Renal cortical epithelial cell (primary cell): ENCODE results near the gene PRDM16. TPM values are rescaled to one million over a fixed set of nuclear protein-coding genes. Genes with fewer than 3 reads are reported as not detected.

Experiments used
- DNase-seq: peaks from one replicate; pipeline ENCODE4 v3.0.0-alpha.2; 2011; ENCODE audit warnings: low read depth
- total RNA-seq: library from RNA; depleted of rRNA; stranded (reverse); fragments of >200 nt; gene quantifications from 2 replicates; pipeline ENCODE4 v1.2.3, GENCODE V29; 2014

Gene PRDM16
- total RNA-seq, 1 donor from 2014 or later, result 0.94 TPM

DNA sequence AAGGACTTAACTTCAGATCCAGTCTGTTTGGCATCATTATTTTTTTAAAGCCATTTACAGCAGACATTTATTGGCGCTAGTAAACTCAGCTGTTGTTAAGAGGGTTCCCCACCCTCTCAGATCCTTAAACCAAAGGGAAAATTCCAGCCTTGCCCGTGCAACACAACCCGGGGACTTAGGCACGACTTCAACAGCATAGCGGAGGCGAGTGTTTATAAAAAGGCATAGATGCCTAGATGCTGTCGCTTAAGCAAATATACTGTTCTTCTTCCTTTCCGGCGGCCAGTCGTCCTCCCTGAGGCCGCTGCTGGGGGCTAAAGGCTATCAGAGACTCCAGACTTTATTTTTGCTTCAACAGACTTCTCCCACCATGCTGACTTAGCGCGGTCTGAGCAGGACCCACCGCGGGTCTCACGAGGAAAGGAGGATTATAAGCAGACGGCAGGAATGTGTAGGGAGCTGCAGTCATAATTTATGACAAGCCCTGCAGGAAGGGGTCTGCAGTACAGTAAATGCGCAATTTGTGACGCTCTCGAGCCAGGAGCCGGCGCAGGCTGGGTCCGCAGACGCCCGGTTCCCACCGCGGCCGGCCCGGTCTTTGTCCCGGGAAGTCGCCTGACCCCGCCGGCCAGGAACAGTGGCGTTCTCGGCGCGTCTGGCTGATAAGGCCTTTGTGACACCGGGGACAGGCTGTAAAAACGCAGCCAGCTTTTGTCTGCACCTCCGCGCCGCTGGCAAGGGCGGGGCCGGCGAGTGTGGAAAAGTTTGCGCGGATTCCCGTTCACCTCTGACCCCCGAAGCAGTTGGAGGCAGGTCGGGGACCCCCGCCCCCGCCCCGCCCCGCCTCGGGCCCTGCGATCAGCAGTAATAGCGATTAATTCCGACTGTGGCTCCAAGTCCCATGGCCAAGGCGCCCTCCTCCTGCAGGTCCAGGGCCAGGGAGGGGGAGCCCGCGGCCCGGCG lies 324.3 kb downstream of the PRDM16 start:
- DNase-seq, result no peak

DNA sequence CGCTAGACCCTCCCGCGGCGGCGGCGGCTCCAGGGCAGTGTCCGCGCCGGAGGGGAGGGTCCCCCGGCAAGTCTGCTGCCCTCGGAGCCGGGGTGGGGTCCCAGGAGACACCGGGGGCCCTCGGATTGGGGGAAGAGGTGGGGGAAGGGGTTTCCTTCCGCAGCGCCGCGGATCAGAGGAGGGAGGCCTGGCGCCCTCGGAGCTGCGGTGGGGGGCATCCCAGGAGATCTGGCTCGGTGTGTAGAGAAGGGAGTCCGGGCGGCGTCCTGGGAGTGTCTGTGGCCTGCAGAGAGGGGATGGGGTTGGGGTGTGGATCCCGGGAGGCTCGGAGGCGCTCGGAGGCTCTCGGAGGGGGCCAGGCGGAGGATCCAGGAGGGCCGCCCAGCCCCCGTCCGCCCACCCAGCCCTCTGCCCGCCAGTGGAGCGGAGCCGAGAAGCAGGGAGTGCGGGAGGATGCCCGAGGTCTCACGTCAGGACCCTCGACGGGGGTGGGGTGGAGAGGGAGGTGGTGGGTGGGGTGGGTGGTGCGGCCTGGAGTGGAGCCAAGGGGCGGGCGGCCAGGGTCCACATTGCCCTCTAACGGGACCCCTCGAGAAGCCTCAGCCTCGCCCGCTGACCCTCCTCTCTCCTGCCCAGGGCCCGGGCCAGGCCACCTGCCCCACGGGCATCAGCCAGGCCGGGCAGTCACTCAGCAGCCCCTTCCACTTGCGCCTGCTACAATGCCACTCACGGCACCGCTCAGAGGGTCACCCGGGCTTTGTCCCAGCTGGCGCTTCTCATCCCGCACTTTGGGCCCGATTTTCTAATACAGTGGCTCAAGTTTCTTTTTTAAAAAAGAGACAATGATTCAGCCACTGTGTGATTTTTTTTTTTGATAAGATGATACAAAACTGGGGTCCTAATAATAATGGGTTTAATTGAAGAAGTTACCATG lies 325.3 kb downstream of the PRDM16 start:
- DNase-seq, result no peak

GRCh38 chr1:3396411-3396810 lies 327.4 kb downstream of the PRDM16 start:
- DNase-seq, result no peak

DNA sequence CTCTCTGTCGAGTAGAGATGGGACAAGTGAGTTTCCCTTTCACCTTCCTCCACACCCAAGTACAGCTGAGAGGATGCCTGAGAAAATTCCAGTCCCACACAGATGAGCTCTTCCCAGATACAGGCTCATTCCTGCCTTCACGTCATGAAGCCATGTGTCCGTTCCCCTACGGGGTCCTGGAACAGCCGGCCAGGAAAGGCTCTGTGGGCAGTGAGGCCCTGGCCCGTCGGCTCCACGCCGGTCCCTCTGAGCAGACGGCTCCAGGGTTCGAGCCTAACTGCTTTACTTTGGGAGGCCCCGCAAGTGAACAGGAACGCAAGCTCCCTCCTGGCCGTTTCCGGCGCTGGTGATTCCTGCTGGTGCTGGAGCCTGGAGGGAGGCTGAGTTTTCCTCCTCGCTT lies 328.3 kb downstream of the PRDM16 start:
- DNase-seq, result no peak

GRCh38 chr1:3398396-3399140 lies 329.6 kb downstream of the PRDM16 start:
- no peak for DNase-seq

DNA sequence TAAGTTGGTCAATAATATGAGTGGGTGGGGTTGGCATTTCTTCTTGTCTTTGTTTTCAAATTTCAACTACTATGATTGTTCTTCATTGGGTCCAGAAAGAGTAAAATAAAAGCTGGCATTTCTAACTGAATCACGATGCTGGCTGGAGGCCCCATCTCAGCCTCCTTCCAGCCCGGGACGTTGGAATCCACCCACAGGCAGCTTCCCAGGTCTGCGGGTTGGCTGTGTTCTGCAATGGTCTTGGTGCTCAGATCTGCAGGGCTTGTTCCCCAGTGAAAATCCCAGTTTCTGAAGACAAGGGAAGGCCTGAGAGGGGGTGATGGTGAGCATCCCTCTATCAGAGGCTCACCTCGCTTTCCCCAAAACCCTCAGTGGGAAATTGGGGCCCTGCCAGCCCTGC lies 330.7 kb downstream of the PRDM16 start:
- no peak for DNase-seq

DNA sequence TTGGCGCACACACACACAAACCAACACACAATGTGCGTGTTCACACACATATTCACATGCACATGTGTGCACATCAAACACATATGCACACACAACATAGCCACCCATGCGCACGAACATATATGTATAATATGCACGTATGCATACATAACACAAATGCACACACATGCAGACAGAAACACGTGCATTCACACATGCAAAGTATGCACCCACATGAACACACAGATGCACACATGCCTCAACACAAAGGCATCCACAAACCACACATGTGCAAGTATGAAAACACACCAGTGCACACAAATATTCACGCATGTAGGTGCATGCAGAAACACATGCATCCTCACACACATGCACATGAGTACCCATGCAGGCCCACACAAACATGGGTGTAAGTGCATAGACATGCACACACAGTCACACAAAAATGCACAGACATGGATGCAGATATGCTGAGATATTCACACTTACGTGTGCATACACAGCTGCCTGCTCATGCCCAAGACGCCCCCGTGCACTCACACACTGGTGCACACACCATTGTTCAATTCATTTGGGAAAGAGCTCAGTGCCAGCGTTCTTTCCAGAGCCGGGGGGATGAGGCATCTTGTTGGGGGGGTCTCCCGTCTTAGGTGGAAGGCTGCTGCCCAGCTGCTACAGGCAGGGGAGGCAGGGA lies 332.7 kb downstream of the PRDM16 start:
- no peak for DNase-seq

GRCh38 chr1:3402258-3403010 lies 333.4 kb downstream of the PRDM16 start:
- DNase-seq, result no peak

DNA sequence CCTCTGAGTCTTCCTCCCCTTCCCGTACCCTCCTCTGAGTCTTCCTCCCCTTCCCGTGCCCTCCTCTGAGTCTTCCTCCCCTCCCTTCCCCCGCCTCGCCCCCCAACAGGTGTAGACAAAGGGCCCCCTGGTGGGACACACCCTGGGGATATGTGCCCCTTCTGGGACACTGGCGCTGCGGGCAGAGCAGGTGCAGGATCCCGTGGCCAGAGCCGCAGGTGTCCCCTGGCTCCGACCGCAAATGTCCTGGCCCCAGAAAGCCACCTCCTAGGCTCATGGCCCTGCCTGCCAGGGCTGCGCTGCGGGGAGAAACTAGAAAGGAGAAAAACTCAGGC lies 334.0 kb downstream of the PRDM16 start:
- no peak for DNase-seq

DNA sequence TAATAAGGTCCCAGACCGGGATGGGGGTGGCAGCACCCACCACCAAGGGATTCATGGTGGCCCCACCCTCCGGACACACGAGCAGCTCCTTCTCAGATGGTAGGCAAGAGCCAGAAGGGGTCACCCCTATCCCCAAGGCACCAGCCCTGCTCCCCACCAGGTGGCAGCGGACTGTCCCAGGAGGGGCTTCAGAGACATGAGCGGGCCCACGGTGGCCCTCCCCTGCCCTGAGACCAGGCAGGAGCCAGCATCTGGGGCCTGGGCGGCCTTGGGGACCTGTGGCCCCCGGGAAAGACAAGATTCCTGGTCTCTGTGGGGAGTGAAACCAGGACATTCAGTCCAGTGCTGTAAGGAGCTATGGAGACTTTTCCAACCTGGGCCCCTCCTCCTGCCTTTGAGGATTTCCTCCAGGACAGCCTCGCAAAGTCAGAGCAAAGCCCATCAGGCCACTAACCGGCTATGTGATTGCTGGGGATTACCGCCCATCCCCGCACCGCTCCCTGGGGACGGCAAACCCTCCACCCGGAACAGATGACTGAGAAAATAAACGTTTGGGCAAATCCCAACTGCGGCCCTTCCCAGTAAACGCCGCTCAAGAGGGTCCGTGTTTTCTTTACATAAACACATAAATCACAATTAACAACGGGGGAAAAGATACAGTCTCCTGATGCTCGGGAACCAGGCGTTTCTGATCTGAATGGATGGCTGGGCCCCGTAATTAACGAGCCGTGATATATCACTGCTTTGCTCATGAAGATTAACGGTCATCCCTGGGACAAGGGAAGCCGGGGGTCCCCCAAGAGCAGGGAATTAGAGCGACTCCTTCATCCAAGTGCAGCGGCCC lies 334.6 kb downstream of the PRDM16 start:
- DNase-seq, result no peak

DNA sequence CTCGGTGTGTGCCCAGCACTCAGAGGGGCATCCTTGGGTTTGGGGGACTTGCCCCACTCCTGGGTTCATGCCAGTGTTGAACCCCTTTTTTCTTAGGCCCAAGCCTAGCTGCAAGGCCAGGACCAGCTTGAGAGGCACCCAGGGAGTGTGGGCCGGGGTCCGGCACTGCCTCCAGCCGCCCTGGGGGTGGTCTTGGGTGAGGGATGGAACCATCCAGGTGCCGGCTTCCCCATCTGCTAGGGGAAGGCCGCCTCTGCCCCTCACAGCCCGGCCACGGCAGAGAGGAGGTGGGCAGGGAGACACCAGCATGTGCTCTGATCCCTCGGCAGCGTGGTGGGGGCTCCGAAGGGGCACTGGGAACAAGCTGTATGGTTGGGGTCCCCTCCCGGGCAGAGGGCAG lies 335.3 kb downstream of the PRDM16 start:
- no peak for DNase-seq

DNA sequence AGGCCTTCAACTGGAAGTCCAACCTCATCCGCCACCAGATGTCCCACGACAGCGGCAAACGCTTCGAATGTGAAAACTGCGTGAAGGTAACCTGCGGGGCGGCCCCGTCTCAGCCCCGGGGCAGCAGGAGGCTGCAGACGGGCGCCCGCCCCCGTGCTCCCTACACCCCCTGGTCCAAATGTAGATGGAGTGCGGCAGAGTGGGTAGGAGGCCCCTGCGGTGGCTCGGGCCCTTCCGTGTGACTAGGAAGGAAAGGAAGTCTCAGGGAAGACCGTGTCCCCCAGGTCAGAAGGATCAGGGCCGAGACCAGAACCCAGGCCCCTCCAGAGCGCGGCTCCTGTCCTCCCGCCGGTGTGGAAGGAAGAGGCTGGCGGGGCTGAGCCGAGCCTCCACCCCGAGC lies 335.8 kb downstream of the PRDM16 start:
- DNase-seq, result no peak

GRCh38 chr1:3405491-3405890 lies 336.5 kb downstream of the PRDM16 start:
- DNase-seq, result no peak

DNA sequence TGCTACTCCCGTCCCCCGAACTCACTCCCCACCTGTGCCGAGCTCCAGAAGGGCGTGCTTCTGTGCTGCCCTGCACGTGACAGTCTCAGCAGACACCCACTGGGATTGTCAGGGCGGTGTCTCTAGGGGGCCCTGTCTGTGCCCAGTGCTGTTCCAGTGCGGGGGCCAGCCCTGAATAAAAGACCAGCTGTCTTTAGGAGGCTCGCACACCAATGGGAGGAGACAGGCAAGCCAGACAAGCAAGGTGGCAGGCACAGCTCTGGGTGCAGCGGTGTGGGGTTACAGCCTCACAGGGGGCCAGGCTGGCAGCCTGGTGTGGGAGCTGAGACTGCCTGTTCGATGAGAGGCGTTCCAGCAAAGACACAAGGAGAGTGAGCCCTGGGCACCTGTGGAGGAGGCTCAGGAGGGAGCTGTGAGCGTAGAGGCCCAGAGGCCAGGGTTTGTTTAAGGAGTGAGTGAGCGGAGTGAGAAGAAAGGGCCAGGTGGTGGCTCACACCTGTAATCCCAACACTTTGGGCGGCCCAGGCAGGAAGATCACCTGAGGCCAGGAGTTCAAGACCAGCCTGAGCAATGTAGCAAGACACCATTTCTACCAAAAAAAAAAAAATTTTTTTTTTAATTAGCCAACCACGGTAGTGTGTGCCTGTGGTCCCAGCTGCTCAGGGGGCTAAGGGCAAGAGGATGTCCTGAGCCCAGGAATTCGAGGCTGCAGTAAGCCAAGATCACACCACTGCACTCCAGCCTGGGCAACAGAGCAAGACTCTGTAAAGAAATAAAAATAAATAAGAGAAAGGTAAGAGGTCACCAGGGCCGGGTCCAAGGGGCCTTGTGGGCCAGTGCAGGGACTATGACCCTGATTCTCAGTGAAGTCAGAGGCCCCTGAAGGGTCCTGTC lies 337.2 kb downstream of the PRDM16 start:
- DNase-seq, result no peak

GRCh38 chr1:3407021-3407420 lies 338.0 kb downstream of the PRDM16 start:
- DNase-seq, result no peak

DNA sequence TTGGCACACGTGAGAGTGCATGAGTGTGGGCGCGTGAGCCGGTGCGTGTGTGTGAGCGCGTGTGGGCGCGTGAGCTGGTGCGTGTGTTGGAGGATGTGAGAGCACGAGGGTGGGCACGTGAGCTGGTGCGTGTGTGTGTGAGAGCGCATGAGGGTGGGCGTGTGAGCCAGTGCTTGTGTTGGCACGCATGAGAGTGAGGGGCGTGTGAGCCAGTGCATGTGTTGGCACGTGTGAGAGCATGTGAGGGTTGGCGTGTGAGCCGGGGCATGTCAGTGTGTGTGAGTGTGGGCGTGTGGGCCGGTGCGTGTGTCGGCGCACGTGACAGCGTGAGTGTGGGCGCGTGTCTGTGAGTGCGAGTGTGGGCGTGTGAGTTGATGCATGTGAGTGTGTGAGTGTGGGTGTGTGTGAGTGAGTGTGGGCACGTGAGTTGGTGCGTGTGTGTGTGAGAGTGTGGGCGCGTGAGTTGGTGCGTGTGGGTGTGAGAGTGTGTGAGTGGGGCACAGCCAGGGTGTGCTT lies 339.8 kb downstream of the PRDM16 start:
- no peak for DNase-seq

GRCh38 chr1:3409366-3410141 lies 340.6 kb downstream of the PRDM16 start:
- DNase-seq, result no peak
